ENCODE data around the gene SAP130.

- TF ChIP-seq ARNTL (CRISPR knock-in tag; IDR thresholded peaks at IDR 0.05; ENCODE audit: borderline replicate concordance, low read depth) = no peak
- TF ChIP-seq PATZ1 (CRISPR knock-in tag; IDR thresholded peaks at IDR 0.05; ENCODE audit: borderline replicate concordance) = no peak
- no peak for TF ChIP-seq ISL1 (CRISPR knock-in tag; IDR thresholded peaks at IDR 0.05)
Measured at GRCh38 chr2:127911737-127912136, 116.1 kb downstream of the SAP130 start.

All from SK-N-SH treated with all-trans-retinoic acid at 6 μM for 48 hours (cell line).